ENCODE data around the gene ROGDI.

GRCh38 chr16:4801051-4801961 lies 1.1 kb downstream of the ROGDI start:
- no peak for TF ChIP-seq CTCF (IDR thresholded peaks at IDR 0.05)
- TF ChIP-seq POLR2A (IDR thresholded peaks at IDR 0.05): no peak

Data from body of pancreas (tissue), 4 donors.